ENCODE results near the gene LCN1.
"Not testable (repeated sequence)": the region's sequence is repeated elsewhere in the genome, so short reads cannot be mapped to it uniquely, and the experiment has no call there.

Gene LCN1

DNA sequence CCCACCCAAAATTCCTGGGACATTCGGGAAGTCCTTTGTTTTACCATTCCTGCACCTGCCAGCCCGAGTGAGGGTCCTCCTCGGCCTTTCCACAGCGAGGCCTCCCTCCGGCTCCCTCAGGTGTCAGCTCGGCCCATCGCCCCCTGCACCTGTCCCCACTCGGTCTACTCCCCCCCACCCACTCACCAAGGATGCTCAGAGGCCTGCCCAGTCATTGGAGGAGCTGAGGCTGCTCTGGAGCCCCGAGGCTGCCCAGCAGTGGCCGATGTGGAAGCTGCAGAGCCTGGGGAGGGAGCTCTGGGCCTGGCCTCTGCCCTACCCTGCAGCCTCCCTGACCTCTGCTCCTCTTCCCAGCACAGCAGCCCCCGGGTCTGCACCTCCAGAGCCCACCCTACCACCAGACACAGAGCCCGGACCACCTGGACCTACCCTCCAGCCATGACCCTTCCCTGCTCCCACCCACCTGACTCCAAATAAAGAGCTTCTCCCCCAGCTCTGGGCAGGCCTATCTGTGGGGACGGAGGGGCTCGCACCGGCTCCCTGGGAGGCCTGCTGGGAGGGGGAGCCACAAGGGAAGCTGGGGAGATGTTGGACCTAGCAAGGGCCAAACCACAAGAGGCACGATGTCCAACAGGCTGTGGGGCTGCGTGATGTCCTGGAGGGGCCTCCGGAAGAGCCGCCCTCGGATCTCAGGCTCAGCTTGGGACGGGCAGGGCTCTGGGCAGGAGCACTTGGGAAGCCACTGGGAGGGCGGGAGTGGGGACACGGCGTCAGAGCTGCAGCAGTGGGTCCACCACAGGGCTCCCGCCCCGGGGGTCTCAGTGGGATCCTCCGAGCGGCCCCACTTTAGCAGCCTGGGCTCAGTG lies 28.5 kb downstream of the LCN1 start:
- not testable (repeated sequence) for DNase-seq

GRCh38 chr9:135550344-135550918 lies 29.2 kb downstream of the LCN1 start:
- DNase-seq: no peak

DNA sequence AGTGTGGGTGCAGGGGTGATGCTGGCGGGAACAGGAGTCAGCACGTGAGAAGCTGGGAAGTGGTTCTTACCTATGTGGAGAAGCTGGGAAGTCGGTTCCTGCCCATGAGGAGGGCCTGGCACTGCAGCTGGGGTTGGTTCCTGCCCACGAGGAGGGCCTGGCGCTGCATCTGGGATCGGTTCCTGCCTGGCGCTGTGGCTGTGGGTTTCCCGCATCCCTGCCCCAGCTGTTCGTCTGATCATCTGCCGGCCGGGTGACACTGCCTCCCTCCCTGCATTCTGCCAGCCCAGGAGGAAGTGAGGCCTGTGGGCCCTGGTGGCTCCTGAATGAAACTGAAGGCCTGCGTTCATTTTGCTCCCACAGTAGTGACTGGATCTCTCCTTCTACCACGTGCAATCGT lies 29.8 kb downstream of the LCN1 start:
- DNase-seq: no peak

DNA sequence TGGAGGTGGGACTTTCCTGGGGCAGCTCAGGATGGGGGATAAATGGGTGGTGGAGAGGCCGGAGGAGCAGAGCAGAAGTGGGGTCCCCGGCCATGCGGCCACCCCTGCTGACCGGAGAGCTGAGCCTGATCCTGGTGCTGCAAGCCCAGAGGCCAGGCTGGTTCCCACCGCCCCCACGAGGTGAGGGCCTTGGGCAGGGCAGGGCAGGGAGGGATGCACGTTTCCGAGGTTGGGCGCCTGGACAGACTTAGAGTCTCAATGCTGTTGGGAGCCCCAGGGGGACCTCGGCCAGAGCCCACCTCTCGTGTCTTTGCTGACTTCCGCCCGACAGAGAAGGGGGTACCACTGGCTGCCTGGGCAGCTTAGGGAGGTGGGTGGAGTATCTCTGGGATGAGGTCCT lies 30.2 kb downstream of the LCN1 start:
- DNase-seq: no peak

- no peak for DNase-seq
These were observed 30.9 kb downstream of the LCN1 start for GRCh38 chr9:135552021-135552697.

DNA sequence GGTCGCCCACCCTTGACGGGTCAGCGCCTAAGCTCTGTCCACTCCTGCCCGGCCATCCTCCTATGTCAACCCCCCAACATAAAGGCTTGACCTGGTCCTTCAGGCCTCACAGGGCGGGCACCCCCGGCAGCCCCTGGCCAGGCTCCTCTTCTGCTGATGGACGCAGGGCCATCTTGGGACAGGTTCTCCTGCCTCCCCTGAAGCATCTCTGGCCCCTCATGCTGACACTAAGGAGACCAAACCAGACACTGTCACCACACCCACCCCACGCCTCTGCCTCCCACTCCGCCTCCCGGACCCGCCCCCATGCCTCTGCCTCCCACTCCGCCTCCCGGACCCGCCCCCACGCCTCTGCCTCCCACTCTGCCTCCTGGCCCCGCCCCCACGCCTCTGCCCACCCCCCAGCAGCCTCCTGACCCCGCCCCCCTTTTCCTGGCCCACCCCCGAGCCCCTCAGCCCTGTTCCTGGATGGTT lies 31.5 kb downstream of the LCN1 start:
- no peak for DNase-seq

- DNase-seq: no peak
These were observed 33.5 kb downstream of the LCN1 start for GRCh38 chr9:135554718-135555117.

DNA sequence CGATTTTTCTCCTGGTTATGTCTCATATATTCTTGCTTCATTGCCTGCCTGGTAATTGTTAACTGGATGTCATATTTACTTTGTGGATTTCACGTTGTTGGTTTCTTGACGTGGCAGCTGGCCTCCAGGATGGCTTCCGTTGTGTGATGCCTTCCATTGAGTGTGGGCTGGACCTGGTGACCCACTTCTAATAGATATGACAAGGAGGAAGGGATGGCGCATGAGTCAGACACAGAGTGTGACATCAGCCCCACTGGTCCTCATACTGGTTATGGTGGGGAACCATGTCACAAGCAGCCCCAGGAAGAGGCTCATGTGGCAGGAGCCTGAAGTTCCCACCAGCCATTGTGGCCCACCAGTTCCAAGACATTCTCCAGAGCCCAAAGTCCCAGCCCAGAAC lies 34.0 kb downstream of the LCN1 start:
- DNase-seq: no peak

- no peak for DNase-seq
These were observed 34.7 kb downstream of the LCN1 start for GRCh38 chr9:135555910-135556309.

- no peak for DNase-seq
These were observed 38.4 kb downstream of the LCN1 start for GRCh38 chr9:135559606-135560005.

- no peak for DNase-seq
These were observed 40.4 kb downstream of the LCN1 start, which contains the start of gene PAEP for GRCh38 chr9:135561391-135562234. Gene PAEP (plus strand): TSS chr9:135561756.

DNA sequence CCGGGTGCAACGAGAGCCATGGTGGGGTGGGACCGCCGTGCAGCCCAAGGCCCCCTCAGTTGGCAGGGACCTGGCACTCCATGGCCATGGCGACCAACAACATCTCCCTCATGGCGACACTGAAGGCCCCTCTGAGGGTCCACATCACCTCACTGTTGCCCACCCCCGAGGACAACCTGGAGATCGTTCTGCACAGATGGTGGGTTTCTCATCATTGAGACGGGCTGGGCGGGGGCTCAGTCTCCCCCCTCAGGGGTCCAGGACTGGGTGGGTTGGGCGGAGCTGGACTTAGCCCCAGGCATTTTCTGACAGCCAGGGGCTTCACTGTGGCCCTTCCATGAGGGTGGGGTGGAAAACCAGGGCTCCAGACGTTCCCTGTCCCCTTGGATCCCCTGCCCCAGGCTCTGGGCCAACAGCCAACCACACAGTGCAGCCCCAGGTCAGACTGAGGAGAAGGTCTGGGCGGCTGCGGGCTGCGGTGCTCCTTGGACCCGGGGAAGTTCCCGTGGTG lies 41.0 kb downstream of the LCN1 start:
- no peak for DNase-seq

DNA sequence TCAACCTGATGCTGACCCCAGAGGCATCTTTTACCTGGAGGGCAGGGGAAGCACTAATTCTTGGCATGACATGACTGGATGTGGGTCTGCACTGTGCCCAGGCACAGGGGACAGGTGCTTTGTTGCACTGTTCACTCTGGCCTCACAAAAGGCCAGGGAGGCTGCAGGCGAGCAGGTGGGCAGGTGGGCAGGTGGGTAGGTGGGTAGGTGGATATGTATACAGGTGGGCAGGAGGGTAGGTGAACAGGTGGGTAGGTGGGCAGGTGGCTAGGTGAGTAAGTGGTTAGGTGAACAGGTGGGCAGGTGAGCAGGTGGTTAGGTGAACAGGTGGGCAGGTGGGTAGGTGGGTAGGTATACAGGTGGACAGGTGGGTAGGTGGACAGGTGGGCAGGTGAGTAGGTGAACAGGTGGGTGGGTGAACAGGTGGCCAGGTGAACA lies 41.8 kb downstream of the LCN1 start:
- no peak for DNase-seq

GRCh38 chr9:135563858-135564257 lies 42.6 kb downstream of the LCN1 start:
- DNase-seq: no peak

DNA sequence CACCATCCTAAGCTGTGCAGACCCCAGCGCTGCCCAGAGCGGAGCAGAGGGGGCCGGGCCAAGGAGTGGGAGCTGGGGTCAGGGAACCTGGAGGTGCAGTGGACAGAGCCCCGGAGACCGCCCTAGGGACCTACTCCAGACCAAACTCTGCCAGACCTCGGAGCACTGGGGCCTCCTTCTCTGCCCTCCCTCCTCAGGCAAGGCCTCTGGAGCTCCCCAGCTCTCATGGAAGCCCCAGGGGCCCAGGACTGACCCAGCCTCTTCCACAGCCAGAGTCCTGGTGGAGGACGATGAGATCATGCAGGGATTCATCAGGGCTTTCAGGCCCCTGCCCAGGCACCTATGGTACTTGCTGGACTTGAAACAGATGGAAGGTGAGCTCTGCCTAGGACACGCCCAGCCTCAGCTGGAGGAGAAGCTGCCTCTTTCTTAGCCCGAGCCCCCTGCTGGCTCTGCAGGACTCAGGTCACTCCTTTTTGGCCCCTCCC lies 43.9 kb downstream of the LCN1 start:
- no peak for DNase-seq

- no peak for DNase-seq
These were observed 44.4 kb downstream of the LCN1 start for GRCh38 chr9:135565636-135566035.

DNA sequence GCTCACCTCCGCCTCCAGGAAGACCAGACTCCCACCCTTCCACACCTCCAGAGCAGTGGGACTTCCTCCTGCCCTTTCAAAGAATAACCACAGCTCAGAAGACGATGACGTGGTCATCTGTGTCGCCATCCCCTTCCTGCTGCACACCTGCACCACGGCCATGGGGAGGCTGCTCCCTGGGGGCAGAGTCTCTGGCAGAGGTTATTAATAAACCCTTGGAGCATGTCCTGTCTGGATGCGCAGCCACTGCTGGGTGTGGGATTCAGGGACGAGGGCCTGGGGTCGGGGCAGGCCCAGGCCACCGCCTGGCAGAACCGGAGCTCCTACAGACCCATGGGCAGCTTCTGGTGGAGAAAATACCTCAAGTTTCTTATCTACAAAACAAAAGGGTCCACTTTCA lies 45.3 kb downstream of the LCN1 start:
- no peak for DNase-seq

GRCh38 chr9:135567311-135567710 lies 46.1 kb downstream of the LCN1 start:
- no peak for DNase-seq

DNA sequence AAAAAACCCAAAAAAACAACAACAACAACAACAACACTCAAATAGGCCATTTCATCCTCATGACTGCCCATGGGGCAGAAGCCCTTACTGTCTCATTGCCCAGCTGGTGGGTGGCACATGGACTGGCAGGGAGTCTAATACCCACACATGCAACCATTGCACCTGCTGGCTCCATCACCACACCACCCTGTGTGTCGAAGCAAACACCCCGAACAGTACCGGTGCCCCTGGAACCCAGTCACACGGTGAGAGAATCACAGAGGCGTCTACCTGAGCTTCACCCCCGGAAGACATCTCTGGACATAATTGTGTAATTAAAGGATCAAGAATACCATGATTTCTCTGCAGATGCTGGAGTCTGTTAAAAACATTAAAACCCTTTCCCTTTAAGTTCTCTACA lies 46.8 kb downstream of the LCN1 start:
- DNase-seq: no peak

DNA sequence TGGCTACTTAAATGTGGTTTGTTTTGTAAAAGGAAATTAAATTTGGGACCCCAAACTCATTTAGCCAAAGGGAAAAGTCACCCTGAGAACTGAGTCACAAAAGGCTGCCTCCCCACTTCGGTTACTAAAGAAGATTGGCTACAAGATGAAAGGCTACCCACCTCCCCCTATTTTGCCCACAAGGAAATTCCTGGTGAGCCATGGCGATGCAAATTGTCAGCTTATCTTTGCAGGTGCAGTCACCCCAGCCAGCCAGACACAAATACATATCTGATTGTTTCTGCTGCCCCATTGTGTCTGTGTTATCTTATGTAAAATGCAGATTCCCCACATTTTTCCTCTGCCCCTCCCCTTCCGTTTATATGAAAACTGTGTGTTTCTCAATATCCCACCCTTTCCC lies 49.2 kb downstream of the LCN1 start:
- DNase-seq: no peak

DNA sequence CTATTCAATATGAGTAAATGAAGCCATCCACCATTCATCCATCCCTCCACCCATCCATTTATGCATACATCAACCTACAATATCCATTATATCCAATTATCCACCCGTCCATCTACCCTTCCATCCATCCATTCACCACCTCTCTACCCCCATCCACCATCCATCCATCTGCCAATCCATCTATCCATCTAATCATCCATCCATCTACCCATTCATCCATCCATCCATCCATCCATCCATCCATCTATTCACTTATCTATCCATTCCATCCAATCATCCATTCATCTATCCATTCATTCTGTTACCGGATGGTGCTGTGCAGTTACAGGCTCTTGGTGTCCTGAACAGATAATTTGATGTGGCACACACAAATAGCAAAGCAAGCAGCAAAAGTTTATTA lies 51.0 kb downstream of the LCN1 start:
- no peak for DNase-seq

- DNase-seq: no peak
These were observed 51.9 kb downstream of the LCN1 start for GRCh38 chr9:135573124-135573523.

All from midbrain (tissue), 1 donor.